ENCODE results near the gene RPRD1B. TPM values are rescaled to one million over a fixed set of nuclear protein-coding genes. Genes with fewer than 3 reads are reported as not detected.

RPRD1B gene
- total RNA-seq, 4 donors from 2014 or later, result 18.9 to 28.7 (median 25.4) TPM

DNA sequence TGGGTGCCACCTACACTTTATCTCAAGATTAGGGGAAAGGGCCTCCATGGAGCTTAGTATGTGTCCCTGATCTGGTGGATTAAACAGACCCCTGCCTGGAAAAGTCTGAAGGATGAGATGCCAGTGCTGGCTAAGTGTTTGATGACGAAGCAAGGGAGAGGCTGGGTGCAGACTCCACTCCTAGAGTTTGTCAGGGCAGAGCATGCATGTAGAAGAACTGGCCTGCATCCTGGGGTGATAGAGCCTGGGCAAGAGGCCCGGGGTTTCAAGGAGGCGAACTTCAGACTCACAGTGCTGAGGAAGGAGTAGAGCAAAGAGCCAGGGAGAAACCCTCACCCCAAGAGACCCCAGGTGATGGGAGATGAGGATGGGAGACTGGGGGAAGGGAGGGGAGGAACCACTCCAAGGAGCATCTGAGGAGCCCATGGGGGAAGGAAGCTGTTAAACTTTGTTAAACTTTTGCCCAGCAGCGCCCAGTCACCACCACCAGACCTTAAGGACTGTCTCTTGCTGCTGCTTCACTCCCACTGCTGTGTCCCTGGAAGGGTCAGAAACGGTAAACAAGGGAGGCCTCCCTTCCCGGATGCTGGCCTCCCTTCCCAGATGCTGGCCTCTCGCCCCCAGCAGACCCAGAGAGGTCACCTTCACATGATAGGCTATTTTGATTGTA, 61.6 kb downstream of the RPRD1B start:
- TF ChIP-seq, protein P1, sequence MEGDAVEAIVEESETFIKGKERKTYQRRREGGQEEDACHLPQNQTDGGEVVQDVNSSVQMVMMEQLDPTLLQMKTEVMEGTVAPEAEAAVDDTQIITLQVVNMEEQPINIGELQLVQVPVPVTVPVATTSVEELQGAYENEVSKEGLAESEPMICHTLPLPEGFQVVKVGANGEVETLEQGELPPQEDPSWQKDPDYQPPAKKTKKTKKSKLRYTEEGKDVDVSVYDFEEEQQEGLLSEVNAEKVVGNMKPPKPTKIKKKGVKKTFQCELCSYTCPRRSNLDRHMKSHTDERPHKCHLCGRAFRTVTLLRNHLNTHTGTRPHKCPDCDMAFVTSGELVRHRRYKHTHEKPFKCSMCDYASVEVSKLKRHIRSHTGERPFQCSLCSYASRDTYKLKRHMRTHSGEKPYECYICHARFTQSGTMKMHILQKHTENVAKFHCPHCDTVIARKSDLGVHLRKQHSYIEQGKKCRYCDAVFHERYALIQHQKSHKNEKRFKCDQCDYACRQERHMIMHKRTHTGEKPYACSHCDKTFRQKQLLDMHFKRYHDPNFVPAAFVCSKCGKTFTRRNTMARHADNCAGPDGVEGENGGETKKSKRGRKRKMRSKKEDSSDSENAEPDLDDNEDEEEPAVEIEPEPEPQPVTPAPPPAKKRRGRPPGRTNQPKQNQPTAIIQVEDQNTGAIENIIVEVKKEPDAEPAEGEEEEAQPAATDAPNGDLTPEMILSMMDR (IDR thresholded peaks at IDR 0.05; ENCODE audit: low read depth), result no peak

DNA sequence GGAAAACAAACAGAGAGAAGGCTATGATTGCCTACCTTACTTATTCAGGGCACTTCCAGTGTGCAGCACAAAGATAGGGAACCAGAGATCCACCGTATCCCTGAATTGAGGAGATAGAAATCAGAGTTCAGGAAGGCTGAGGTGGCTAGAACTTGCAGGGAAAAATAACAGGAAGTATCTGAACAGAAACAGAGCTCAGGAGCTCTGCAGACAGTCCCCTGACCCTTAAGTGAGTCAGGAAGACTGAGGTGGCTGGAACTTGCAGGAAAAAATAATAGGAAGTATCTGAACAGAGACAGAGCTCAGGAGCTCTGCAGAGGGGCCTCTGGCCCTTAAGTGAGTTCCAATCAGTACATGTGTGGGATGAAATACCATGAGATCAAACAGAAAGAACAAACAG, 65.4 kb downstream of the RPRD1B start:
- TF ChIP-seq, protein P1 (IDR thresholded peaks at IDR 0.05; ENCODE audit: low read depth), result no peak

DNA sequence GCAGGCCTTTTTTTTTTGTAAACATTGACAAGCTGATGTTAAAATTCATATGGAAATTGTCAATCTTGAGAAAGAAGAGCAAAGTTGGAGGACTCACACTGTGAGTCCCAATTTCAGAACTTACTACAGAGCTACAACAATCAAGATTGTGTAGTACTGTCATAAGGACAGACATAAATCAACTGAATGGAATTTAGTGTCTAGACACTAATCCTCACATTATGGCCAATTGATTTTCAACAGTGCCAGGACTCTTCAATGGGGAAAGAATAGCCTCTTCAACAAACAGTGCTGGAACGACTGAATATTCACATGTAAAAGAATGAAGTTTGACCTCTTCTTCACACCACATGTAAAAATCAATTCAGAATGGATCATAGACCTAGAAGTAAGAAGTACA, 70.7 kb downstream of the RPRD1B start:
- TF ChIP-seq, protein P1 (IDR thresholded peaks at IDR 0.05; ENCODE audit: low read depth), result no peak

DNA sequence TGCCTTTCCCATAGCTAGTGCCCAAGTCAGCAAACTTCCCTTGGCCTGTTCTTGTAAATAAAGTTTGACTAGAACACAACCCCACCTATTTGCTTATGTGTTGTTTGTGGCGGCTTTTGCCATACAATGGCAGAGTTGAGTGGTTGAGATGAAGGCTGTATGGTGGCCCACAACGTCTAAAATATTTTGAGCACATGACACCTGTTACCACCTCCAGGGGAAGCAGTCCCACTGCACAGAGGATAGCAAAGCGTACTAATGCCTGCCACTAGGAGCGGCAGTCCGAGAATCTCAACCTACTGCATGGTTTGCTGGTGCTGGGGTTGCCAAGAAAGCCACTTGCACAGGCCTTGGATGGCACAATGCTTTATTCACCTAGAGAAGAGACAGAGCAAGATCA, 72.9 kb downstream of the RPRD1B start:
- TF ChIP-seq, protein P1 (IDR thresholded peaks at IDR 0.05; ENCODE audit: low read depth), result no peak

DNA sequence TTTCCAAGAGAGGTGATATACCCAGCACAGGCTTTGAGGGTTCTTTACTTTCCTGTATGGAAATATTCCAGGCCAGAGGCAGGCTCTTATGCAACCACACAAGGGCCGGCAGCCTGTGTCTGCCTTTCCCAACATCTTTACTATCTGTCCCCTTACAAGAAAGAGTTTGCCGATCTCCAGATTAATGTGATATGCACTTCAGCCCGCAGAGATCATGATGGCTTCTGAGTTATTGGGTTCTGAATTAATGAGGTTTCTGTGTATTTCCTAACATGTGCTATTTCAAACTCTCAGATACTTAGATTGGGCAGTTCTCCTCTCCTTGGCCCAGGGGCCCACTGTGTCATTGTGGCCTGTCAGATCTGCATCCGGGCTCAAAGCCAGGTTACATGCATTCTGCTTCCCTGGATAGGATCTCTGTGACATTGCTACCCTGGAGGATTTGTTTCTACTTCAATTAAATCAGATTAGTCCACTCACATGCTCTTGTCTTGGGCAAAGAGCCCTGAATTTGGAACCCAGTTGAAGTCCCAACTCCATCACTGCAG, 75.0 kb downstream of the RPRD1B start:
- TF ChIP-seq, protein P1 (IDR thresholded peaks at IDR 0.05; ENCODE audit: low read depth), result no peak

DNA sequence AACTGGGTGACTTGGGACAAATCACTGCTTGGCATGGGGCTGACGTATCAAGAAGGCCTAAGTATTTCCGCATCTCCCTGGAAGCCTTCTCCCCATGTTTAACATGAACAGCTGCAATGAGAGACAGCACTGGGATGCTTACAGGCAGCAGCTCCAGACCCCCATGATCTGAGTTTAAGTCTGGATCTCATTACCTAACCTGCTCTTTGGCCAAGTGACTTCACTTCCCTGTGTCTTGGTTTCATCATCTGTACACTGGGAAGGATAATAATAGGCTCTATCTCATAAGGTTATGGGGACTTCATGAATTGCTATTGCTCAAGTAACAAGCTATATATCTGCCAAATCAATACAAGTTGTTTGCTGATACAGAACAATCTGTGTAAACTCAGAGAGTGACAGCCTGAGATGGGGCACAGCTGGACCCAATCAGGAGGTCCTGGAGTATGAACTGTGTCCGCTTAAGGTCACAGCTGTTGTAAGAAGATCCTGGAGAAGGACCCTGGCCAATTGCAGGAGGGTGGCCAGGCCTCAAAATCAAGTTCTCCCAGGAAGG, 75.5 kb downstream of the RPRD1B start:
- TF ChIP-seq, protein P1 (IDR thresholded peaks at IDR 0.05; ENCODE audit: low read depth), result no peak

DNA sequence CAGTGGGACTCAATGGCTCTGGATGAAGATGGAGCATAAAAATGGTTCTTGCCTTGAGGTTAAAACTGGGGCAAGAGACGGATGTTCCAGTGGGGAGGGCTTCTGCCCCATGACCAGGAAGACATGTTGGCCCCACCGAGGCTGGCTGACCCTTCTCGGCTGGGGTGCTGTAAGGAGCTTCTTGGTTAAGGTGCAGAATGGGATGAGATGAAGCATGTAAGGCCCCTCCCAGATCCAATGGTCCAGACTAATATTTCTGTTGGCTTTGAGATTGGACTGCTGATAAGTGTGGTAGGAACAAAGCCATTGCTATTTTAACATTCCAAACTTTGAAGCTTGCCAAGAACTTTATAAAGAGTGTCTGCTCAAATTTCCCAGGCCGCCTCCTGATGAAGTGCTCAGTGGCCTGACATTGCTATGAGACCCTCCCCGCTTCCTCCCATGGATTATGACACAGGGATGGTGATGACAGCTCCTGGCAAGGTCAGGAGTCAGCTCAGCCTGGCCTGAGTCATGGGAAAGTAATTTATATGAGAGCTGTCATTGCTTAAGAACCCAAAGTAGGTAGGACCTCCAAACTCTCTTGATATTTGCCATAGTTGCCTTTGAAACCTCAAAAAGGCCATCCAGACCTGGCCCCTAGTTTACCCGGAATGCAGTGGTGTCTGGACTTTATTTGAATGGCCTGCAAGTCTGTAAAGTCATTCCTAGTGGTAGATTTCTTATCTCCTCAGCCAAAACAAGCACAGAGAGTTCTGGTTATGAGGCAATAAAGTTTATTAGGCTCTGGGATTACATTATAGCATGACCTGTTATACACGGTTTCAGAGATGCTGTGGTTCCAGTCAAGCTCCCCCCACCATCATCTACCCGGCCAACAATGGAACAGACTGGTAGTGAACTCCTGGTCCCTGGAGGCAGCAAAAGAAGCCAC, 76.3 kb downstream of the RPRD1B start:
- TF ChIP-seq, protein P1 (IDR thresholded peaks at IDR 0.05; ENCODE audit: low read depth), result no peak

Data from subcutaneous adipose tissue (tissue), 4 donors.